ENCODE data around the gene RNF222. TPM values are rescaled to one million over a fixed set of nuclear protein-coding genes. Genes with fewer than 3 reads are reported as not detected.
"Not testable (repeated sequence)": the region's sequence is repeated elsewhere in the genome, so short reads cannot be mapped to it uniquely, and the experiment has no call there.

RNF222 gene
- total and polyA plus RNA-seq, 5 experiments from 2014 or later, result 0.15 to 0.19 (median 0.18) TPM; not detected in 1

DNA sequence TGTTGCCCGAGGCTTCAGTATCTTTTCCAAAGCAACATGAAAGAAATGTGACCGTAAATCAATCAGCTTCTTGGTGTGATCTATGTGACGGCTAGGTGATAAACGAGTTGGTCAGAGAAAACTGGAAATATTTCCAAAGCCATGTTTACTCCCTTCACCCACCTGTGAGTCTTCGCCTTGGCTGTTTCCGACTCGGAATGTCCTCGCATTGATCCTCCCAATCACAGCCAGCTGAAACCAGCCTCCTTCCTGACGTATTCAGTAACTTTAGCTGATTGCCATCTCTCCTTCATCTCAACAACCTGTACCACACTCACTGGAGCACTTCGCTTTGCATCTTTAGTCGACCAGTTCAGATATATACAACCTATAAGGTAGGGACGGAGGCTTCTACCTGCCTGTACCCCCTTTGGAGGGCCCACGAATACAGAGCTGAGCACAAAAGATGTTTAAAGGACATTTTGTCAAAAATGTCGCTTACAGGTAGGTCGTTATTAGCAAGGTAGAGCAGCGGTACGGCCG is 21.8 kb downstream of the RNF222 start:
- Mint-ChIP-seq H3K27ac (peak overlapping the region; percentile 19 to 96 (median 92)), H3K27me3 (no peaks in the 10 kb centered on the region), H3K4me3 (peak overlapping the region; percentile 64 to 96 (median 91)), H3K4me1 (peaks cover 12 to 55% (median 46%) of the 10 kb centered on the region in 4 donors), H3K9me3 (no peaks in the 10 kb centered on the region), H3K36me3 (peaks cover 6 to 56% (median 13%) of the 10 kb centered on the region in 3 donors)
- POLR2A ChIA-PET, result interaction anchor here (1.4 to 2.1 kb wide), 3 partner anchors 9 to 153 kb away, joined by 3 to 10 read pairs (median 5); partner anchors contain the start of gene SLC25A35
- DNase-seq (no peak), ATAC-seq (peak in 1 of 2 donors; percentile 4)

DNA sequence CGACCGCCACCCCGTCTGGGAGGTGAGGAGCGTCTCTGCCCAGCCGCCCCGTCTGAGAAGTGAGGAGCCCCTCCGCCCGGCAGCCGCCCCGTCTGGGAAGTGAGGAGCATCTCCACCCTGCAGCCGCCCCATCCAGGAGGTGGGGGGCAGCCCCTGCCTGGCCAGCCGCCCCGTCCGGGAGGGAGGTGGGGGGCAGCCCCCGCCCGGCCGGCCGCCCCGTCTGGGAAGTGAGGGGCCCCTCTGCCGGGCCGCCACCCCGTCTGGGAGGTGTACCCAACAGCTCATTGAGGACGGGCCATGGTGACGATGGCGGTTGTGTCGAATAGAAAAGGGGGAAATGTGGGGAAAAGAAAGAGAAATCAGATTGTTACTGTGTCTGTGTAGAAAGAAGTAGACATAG is 23.8 kb downstream of the RNF222 start:
- Mint-ChIP-seq H3K4me1 (peaks cover 9 to 45% (median 32%) of the 10 kb centered on the region in 4 donors), H3K36me3 (peaks cover 4 to 52% (median 16%) of the 10 kb centered on the region in 3 donors)
- POLR2A ChIA-PET, ATAC-seq, DNase-seq, H3K9me3 Mint-ChIP-seq, H3K4me3 Mint-ChIP-seq, H3K27ac Mint-ChIP-seq, H3K27me3 Mint-ChIP-seq: not testable (repeated sequence)

DNA sequence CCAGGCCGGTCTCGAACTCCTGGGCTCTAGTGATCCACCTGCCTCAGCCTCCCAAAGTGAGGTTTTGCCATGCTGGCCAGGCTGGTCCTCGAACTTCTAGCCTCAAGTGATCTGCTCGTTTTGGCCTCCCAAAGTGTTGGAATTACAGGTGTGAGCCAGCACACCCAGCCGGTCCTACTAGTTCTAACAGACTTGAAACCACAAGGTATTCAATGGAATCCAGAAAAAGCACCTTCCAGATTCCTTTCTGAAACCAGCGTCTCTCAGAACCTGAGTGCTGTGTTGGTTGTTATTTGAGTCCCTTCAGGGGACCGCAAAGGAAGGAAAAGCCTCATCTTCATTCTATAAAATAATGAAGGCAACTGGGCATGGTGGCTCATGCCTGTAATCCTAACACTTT is 25.2 kb downstream of the RNF222 start:
- DNase-seq (no peak), ATAC-seq (no peak)
- Mint-ChIP-seq H3K36me3 (peaks cover 0 to 48% (median 14%) of the 10 kb centered on the region in 3 donors), H3K9me3 (no peaks in the 10 kb centered on the region), H3K4me1 (peaks cover 11 to 36% (median 24%) of the 10 kb centered on the region in 4 donors), H3K4me3 (peak overlapping the region in 1 of 10 donors; percentile 34), H3K27ac (peak overlapping the region in 1 of 10 donors; percentile 8), H3K27me3 (no peaks in the 10 kb centered on the region)
- POLR2A ChIA-PET, result no interaction called here

DNA sequence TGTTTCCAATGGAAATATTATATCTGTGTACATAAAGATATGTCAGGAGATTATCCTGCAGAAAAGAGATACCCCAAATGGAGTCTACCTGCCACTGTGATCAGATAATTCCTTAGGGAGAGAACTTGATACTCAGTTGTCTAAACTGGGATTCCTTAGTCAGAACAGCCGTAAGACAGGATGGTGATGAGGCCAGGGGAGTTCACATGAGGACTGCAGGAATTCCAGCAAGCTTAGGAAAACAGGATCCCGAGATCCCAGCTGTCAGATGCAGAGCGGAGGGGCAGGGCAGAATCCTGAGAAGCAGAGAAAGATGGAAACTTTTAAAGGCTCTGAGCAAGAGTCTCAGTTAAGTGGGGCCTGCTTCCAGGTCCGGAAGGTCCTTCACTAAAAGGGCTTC is 25.8 kb downstream of the RNF222 start:
- ATAC-seq, result no peak
- Mint-ChIP-seq H3K4me3 (no peak overlapping the region), H3K27me3 (no peaks in the 10 kb centered on the region), H3K27ac (peak overlapping the region in 2 of 10 donors; percentile 15 to 33), H3K36me3 (peaks cover 0 to 46% (median 12%) of the 10 kb centered on the region in 3 donors), H3K9me3 (no peaks in the 10 kb centered on the region), H3K4me1 (peaks cover 11 to 29% (median 17%) of the 10 kb centered on the region in 4 donors)
- POLR2A ChIA-PET, result no interaction called here
- DNase-seq, result no peak

DNA sequence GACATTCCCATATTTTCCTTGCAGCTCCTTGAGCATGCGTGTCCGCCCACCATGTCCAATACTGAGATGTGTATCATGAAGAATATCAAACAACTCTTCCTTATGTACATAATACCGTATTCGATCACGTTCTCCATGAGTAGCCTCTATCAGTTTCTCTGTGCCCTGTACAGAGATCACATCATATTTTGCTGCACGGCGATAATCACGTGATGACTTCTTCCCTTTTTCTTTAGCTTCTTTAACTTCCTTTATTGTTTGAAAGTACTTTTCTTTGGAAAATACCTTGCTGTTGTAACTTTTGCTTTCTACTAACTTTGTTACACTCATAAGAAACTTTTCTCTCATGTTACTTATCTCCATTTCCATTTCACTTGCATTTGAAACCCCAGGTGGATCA is 27.7 kb downstream of the RNF222 start:
- peaks cover 0 to 45% (median 12%) of the 10 kb centered on the region in 3 donors for H3K36me3 Mint-ChIP-seq
- peak overlapping the region in 4 of 10 donors; percentile 6 to 35 (median 22) for H3K27ac Mint-ChIP-seq
- ATAC-seq, result no peak
- H3K4me3 Mint-ChIP-seq, result no peak overlapping the region
- H3K9me3 Mint-ChIP-seq, result no peaks in the 10 kb centered on the region
- POLR2A ChIA-PET, result interaction anchor here (0.6 to 1.0 kb wide), 2 partner anchors 14 to 40 kb away, joined by 3 to 4 read pairs; no protein-coding TSS in a partner anchor
- no peaks in the 10 kb centered on the region for H3K27me3 Mint-ChIP-seq
- H3K4me1 Mint-ChIP-seq, result peaks cover 0 to 12% (median 8%) of the 10 kb centered on the region in 4 donors
- no peak for DNase-seq

DNA sequence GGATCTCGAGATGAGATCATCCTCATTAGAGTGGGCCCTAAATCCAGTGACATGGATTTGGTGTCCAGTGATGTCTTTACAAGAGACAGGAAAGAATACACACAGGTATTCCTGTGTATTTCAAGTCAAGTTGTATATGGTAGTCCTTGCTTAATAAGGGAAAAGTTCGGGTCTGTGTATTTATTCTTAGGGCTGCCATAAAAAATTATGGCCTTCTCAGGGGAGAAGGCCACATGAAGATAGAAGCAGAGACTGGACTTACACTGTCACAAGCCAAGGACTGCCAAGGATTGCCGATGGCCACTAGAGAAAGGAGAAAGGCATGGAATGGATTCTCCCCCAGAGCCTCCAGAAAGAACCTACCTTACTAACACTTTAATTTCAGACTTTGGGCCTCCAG is 29.4 kb downstream of the RNF222 start:
- Mint-ChIP-seq H3K27ac (peak overlapping the region in 1 of 10 donors; percentile 24), H3K36me3 (peaks cover 0 to 45% (median 12%) of the 10 kb centered on the region in 3 donors), H3K9me3 (no peaks in the 10 kb centered on the region), H3K4me3 (no peak overlapping the region), H3K27me3 (no peaks in the 10 kb centered on the region), H3K4me1 (peaks cover 0 to 8% (median 7%) of the 10 kb centered on the region in 4 donors)
- ATAC-seq, result no peak
- no peak for DNase-seq
- POLR2A ChIA-PET, result no interaction called here

DNA sequence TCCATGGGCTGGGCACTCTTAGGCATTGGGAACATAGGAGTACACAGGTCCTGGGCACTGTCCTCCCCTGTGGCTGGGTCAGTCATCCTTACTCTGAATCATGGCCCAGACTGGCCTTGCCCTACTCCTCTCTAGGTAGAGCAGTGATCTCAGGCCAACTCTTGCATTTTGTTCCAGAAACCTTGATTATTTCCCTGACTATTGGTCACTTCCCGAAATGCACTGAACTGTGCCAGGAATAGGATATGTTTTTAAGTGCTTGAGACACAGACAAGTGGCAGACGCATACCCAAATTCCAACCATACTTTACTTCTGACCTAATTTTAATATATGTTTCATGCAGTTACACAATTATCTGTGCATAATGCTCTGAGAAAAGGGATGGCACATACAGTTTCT is 31.4 kb downstream of the RNF222 start:
- no peak overlapping the region for H3K27ac Mint-ChIP-seq
- POLR2A ChIA-PET, result no interaction called here
- no peak overlapping the region for H3K4me3 Mint-ChIP-seq

DNA sequence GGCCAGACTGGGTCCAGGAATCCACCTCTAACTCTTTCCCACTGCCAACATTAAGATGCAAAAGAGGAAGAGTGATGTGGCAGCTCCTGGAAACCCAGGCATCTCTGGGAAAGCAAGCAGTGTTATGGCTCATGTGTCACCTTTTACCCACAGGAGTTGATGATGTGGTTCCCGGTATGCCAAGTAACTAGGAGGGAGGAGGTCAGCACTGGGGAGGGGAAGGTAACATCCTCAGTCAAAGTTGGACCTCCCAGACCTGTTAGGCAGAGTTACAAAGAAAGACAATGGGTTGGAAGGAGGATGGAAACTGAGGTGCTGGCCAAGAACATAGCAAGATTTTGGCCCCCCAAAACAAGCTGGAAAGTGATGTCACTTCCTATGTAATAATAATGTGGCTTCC is 32.5 kb downstream of the RNF222 start:
- H3K4me1 Mint-ChIP-seq, result peaks cover 6 to 13% (median 11%) of the 10 kb centered on the region in 4 donors
- no peaks in the 10 kb centered on the region for H3K27me3 Mint-ChIP-seq
- no peaks in the 10 kb centered on the region for H3K9me3 Mint-ChIP-seq
- H3K27ac Mint-ChIP-seq, result peak overlapping the region in 1 of 10 donors; percentile 65
- DNase-seq (no peak), ATAC-seq (no peak)
- POLR2A ChIA-PET, result no interaction called here
- no peak overlapping the region for H3K4me3 Mint-ChIP-seq
- peaks cover 0 to 33% (median 12%) of the 10 kb centered on the region in 3 donors for H3K36me3 Mint-ChIP-seq

More for the DNA sequence above, 31.4 kb downstream of the RNF222 start:
- ATAC-seq (no peak), DNase-seq (no peak)
- H3K27me3 Mint-ChIP-seq, result no peaks in the 10 kb centered on the region
- H3K9me3 Mint-ChIP-seq, result no peaks in the 10 kb centered on the region
- H3K4me1 Mint-ChIP-seq, result peaks cover under 1 to 9% (median 6%) of the 10 kb centered on the region in 4 donors
- H3K36me3 Mint-ChIP-seq, result peaks cover 0 to 39% (median 12%) of the 10 kb centered on the region in 3 donors

DNA sequence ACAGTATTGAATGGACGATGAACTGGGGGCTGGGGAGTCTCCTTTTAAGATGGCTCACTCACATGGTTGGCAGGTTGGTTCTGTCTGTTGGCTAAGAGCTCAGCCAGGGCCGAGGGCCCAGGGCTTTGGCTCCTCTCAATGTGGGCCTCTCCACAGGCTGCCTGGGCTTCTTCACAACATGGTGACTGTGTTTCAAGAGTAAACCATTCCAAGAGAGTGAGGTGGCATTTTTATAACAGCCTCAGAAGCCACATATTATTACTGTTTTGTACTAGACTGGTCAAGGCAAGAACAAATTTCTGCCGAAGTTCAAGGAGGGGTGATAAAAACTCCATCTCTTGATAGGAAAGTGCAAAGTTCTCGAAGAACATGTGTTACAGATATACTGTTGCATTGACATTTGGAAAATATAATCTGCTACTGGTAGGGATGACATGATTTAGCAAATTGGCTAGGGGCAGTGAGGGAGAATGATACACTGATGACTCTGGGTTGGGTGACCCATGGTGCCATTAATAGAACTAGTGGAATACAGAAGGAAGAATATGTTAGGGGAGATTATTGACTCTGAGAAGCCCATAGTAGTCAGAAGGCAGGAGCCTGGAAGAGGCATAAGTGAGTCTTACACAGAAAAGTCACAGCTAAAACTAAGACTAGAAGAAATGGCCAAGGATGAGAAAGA is 34.8 kb downstream of the RNF222 start:
- peaks cover 0 to 11% (median 2%) of the 10 kb centered on the region in 3 donors for H3K36me3 Mint-ChIP-seq
- POLR2A ChIA-PET, result no interaction called here
- peaks cover 5 to 20% (median 18%) of the 10 kb centered on the region in 4 donors for H3K4me1 Mint-ChIP-seq
- no peak overlapping the region for H3K4me3 Mint-ChIP-seq
- ATAC-seq (no peak), DNase-seq (no peak)
- H3K9me3 Mint-ChIP-seq, result no peaks in the 10 kb centered on the region
- H3K27ac Mint-ChIP-seq, result no peak overlapping the region
- H3K27me3 Mint-ChIP-seq, result no peaks in the 10 kb centered on the region

DNA sequence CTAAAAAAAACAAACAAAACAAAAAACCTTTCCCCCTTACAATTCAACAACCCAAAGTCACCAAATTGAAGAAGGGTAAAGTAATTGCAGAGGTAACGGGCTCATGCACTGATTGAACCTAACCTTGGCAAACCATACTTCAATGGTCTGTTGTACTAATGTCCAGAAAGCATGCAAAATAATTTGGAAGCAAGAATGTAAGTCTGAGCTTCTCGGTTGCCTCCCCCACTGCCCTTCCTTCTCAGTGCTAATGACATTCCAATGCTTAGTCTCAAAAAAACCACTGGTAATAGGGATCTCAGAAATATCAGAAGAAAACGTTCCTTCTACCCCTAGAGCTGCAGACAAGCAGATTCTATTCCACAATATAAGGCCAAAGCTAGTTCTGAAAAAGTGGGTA is 36.9 kb downstream of the RNF222 start:
- Mint-ChIP-seq H3K27me3 (no peaks in the 10 kb centered on the region), H3K27ac (peak overlapping the region in 1 of 10 donors; percentile 35), H3K4me1 (peaks cover 5 to 20% (median 16%) of the 10 kb centered on the region in 4 donors), H3K9me3 (no peaks in the 10 kb centered on the region), H3K36me3 (peaks cover 0 to 2% (median 0%) of the 10 kb centered on the region in 3 donors), H3K4me3 (no peak overlapping the region)
- DNase-seq, result no peak
- POLR2A ChIA-PET, result no interaction called here
- ATAC-seq, result no peak

DNA sequence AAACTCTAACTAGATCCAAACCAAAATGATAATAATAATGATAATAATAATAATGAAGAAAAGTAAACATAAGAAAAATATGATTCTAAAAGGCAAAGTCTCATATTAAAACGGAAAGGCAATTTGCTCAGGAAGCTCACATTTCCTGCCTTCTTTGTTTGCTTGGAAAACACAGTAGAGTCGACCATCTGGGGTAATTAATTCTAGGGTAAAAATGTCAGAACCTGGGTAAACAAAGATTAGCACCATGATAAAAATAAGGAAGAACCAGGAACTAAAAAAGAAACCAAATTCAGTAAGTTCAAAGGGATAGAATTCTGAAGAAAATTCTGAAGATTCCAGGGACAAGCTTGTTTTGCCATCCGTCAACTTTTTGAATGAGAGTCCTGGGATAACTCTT is 37.4 kb downstream of the RNF222 start:
- no peak for DNase-seq
- Mint-ChIP-seq H3K27ac (peak overlapping the region in 1 of 10 donors; percentile 35), H3K9me3 (no peaks in the 10 kb centered on the region), H3K4me3 (no peak overlapping the region), H3K36me3 (peaks cover 0 to 2% (median 0%) of the 10 kb centered on the region in 3 donors), H3K4me1 (peaks cover 5 to 20% (median 16%) of the 10 kb centered on the region in 4 donors), H3K27me3 (no peaks in the 10 kb centered on the region)
- POLR2A ChIA-PET, result no interaction called here
- no peak for ATAC-seq

DNA sequence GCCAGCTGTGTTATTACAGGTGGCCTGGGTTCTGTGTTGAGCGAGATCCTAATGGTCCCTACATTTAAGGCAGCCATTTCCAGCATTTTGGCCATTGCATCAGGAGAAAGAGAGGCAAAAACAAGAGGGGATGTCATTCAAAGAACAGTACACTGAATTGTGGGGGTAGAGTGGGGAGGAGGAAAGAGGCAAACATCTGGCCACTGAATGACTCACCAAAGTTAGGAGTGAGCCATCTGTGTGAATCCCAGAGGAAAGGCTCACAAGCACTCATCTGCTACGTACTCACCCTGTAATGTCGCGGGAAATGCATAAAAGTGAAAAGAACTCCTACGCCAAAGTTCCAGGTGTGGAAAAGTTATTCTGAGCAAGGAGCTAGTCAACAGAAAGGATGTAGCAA is 37.9 kb downstream of the RNF222 start:
- Mint-ChIP-seq H3K4me3 (no peak overlapping the region), H3K27me3 (no peaks in the 10 kb centered on the region), H3K27ac (no peak overlapping the region), H3K4me1 (peaks cover 5 to 20% (median 16%) of the 10 kb centered on the region in 4 donors), H3K36me3 (peaks cover 0 to 2% (median 0%) of the 10 kb centered on the region in 3 donors), H3K9me3 (no peaks in the 10 kb centered on the region)
- ATAC-seq (no peak), DNase-seq (no peak)
- POLR2A ChIA-PET, result interaction anchor here (0.6 kb wide), 1 partner anchor 161 kb away, joined by 3 read pairs; no protein-coding TSS in a partner anchor

DNA sequence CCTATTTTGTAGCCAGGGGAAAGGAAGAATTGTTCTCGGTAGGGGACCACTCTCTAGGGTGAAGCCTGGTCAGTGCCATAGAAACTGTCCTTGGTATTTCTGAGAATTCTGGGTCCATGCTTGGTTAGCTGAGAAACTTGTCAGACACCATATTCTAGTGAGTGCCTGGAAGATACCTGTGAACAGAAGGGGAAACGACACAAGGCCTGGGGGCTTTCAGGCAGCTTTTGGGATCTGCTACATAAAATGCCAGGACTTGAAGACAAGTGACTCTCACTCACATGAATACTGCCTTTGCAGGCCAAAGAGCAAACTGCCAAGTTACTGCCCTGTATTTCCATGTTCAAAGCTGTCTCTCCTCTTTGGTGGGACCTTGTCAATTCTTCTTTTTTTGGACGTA is 39.7 kb downstream of the RNF222 start:
- POLR2A ChIA-PET, result no interaction called here
- DNase-seq (no peak), ATAC-seq (no peak)
- peaks cover 0 to 2% (median 0%) of the 10 kb centered on the region in 3 donors for H3K36me3 Mint-ChIP-seq
- H3K27me3 Mint-ChIP-seq, result no peaks in the 10 kb centered on the region
- H3K27ac Mint-ChIP-seq, result no peak overlapping the region
- no peak overlapping the region for H3K4me3 Mint-ChIP-seq
- H3K4me1 Mint-ChIP-seq, result peaks cover 5 to 20% (median 15%) of the 10 kb centered on the region in 4 donors
- no peaks in the 10 kb centered on the region for H3K9me3 Mint-ChIP-seq

All from naive thymus-derived CD8-positive, alpha-beta T cell (primary cell).